Inferior parietal cortex (tissue), 1 donor: ENCODE results near the gene UTP15.

ENCODE experiments used
- DNase-seq: peaks from one replicate; pipeline ENCODE4 v3.0.0-alpha.2; 2016; ENCODE audit errors: extremely low spot score

Gene UTP15

DNA sequence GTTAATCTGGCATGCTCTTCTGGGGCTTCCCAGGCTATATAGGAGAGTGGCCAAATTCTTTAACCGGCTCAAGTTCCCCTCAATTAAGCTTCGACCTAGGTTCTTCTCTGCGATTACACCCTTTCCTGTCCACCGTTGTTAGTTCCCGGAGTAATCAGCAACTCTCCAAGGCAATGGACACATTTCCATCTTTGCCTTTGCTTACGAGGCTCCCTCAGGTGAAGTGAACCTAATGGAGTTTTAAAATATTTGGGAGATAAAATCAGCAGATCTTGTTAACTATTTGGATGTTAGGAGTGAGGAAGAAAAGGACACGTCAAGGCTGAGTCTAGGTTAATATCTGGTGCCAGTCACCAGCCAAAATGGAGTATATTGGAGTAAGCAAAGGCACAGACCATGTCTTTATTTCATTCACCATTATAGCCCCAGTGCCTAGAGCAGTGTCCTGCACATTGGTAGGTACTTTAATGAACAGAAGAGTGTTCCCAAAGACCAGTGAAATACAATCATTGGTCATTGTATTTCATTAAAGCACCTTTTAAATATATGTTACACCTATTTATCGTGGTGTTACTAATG lies 515 bp downstream of the UTP15 start:
- DNase-seq = no peak

DNA sequence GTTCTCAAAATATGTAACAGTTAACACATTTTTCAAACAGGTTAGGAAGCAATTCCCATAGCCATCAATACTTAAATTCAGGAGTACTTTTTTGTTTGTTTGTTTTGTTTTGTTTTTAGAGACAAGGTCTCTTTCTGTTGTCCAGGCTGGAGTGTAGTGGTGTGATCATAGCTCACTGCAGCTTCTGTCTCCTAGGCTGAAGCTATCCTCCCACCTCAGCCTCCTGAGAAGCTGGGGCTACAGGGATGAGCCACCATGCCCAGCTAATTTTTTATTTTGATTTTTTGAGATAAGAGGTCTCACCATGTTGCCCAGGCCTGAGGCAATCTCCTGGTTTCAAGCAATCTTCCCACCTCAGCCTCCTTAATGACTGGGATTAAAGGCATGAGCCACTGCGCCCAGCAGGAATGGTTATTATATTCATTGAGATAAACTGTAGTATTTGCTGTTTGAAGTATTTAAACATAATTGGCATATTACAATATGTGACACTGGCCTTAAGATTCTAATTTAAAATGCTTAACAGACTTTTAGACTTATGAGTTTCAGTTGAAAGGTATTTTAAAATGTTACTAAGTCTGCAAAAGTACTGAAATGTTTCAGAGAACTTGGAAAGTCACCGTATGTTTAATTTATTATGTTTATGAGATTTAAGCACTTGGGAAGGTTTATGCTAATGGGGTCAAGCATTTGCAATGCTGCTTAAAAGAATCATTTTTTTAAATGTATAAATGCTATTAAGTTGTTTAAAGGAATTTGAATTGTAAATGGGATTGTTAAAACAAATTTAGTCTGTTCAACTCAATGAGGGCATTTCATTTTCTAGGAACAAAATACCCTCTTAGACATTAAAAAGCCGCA lies 17.0 kb downstream of the UTP15 start:
- DNase-seq = no peak

DNA sequence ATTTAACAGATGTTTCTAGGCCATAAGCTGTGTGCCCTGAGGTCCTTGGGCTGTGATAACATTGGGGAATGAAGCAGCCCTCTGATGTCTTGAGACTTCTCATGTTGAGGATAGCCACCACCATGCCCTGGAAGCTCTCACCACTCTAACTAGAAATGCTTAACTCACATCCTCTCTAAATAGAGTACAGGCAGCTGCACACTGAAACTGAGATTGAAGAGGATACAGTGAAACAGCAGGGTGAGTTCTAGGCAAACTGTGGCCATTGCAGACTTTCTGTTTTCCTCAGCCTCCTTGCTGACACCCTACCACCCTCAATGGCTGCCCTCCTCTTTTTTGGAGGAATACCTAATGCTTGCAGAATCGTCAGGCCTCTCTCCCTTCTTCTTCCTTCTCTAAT lies 22.4 kb downstream of the UTP15 start:
- no peak for DNase-seq

DNA sequence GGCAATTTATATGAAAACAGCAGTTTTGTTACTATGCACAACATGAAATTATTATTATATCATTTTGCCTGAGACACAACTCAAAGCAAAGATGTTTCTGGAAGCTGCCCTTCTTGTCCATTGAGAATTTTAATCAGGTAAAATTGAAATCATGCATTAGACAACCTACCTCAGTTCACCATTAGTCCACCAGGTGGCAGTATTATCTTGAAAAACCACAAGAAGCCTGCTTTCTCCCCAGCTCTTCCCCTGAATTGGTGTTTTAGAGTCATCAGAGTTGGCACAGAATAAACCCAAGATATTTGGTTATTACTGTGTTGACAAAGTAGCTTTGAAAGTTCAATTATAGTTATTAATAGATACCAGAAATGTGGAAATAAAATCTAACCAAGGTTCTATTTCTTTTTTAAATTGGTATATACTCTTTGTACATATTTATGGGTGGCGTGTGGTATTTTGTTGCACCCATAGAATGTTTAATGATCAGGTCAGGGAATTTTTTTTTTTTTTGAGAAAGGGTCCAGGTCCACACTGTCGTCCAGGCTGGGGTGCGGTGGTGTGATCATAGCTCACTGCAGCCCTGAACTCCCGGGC lies 25.7 kb downstream of the UTP15 start:
- peak; percentile 92 for DNase-seq

DNA sequence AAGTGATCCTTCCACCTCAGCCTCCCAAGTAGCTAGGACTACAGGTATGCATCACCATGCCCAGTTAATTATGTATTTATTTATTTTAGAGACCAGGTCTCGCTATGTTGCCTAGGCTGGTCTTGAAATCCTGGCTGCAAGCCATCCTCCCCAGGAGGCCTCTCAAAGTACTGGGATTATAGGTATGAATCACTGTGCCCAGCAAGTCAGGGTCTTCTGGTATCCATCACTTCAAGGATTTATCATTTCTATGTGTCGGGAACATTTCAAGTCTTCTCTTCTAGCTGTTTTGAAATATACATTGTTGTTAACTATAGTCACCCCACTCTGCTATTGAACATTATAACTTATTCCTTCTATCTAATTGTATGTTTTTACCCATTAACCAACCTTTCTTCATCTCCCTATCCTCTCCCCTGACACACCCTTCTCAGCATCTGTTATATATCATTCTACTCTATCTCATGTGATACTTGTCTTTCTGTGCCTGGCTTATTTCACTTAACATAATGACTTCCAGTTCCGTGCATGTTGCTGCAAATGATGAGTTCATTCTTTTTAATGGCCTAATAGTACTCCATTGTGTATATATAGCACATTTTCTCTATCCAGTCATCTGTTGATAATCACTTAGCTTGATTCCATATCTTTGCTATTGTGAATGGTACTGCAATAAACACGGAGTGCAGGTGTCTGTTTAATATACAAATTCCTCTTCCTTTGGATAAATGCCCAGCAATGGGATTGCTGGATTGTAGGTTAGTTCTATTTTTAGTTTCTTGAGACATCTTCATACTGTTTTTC lies 26.4 kb downstream of the UTP15 start:
- DNase-seq = no peak

DNA sequence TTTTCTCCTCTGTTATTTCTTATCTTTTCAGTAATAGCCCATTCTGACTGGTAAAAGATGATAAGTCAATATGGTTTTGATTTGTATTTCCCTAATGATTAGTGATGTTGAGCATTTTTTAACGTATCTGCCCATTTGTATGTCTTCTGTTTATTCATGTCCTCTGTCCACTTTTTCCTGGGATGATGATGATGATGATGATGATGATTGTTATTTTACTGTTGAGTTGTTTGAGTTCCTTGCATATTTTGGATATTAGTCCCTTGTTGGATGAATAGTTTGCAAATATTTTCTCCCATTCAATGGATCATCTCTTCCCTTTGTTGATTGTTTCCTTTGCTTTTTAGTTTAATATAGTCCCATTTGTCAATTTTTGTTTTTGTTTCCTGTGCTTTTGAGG lies 27.0 kb downstream of the UTP15 start:
- no peak for DNase-seq

DNA sequence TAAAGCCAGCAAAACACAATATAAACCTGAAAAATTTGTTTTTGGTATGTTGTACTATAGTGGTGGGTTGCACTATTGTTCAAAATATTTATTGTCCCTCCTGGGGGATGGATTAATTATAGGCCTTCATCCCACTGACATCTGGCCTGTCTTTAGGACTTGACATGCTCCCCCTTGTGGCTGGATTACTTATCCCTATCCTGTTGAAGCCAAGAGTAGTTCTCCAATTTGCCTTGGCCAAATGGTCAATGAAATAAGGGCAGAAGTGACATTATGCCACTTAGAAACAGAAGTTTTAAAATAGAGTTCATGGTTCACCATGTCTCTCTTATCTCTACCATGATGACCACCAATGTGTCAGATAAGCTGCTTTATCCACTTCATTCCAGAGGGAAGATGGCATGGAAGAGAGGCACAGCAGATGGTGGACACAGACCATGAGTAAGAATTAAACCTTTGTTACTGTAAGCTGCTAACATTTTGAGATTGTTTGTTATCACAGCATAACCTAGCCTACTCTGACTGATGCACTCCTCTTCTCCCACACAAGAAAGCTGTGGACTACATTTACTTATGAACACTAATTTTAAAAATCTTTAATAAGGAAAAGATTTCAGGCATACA lies 31.3 kb downstream of the UTP15 start:
- no peak for DNase-seq

DNA sequence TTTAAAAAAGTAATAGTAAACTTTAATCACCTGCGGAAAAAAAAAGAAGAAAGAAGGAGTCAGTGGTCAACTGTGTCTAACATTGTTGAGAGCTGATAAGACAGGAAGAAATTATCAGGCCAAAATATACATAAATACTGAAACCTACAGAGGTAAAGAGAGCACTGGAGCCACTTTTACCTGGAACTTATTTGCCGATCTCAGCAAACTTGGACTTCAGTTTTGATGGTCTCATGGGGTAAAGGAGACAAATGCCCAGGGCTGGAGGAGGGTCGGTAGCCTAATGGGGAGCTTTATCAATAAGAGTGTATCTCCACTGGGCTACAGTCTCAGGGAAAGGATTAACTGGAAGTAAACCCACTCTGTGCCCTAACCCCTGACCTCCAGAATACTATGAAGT lies 33.8 kb downstream of the UTP15 start:
- no peak for DNase-seq

DNA sequence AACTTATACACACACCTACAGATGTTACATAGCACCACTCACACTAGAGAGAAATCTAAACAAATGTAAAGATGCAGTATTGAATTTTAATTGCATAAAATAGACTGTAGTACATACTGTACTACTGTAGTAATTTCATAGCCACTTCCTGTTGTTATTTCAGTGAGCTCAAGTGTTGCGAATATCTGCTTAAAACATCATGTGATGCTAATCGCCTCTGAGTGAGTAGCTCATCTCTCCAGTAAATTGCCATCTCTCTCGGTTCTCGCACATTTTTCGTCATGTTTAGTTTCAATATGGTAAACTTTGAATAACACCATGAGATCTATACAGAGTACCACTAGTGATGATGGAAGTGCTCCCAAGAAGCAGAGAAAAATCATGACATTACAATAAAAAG lies 38.5 kb downstream of the UTP15 start:
- no peak for DNase-seq

DNA sequence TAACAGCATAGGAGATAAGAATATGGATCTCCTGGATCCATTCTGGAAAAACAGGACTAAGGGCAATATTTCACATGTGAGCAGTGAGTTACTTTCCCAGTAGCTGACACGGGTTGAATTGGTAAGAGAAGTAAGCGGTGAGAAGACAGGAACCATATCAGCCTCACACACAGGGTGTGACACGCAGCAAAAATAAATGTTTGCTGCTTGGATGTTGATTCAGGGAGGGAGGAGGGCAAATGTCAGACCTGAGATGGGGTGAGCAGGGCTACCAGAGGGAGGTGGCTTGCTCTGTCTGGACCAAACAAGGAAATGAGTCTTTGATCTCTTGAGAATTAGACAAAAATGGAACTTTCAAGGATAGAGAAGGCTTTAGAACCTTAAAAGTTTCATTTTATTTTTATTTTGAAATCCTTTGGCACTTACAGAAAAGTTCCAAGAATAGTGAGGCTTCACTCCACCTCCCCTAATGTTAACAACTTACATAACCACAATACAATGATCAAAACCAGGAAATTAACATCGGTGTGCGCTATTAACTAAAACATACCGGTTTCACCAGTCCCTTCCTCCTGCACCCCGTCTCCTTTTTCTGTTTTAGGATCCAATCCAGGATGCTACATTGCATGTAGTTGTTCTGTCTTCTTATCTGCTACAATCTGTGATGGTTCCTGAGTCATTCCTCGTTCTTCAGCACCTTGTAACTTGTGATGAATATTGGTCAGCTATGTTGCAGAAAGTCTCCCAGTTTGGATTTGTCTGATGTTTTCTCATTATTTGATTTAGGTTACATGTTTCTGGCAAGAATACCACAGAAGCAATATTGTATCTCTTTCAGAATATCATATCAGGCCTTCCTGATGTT lies 39.9 kb downstream of the UTP15 start:
- DNase-seq = no peak

DNA sequence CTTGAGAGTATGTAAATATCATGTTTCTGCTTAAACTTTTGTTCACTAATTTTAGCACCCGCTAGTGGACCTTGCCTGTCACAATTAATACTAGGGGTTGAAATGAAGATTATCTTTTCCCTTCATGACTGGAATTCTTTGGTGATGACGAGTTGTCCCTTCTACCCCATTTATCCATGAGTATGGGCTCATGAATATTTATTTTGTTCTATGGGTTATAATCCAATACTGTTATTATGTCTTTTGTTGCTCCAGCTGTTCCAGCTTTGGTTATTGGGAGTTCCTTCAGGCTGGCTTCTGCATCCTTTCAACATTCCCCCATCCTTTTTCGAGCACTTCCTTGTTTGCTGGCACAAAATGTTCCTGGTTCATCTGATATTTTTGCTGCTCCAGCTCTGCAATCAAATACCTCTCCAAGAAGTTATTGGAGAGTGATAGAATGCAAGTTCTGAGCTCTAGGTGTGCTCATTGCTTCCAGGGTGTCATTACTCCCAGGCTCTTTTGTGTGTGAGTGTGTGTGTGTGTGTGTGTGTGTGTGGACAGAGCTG lies 40.7 kb downstream of the UTP15 start:
- DNase-seq = no peak

DNA sequence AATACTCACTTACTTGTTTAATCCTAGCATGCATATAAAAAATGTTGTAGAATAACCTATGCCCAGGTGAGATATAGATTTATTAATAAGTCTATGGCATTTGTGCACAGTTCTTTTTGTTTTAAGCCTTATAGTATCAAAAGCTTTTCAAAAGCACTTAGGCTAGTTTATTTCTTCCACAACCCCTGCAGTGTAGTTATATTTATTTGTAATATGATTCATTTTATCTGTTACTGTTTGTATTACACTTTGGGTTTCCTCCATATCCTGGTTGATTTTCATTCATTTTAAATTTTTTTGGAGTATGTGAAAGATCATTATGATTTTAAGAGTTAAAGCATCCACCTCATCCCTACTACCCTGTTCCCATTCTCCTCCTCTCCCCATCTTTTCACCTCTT lies 41.7 kb downstream of the UTP15 start:
- DNase-seq = no peak

DNA sequence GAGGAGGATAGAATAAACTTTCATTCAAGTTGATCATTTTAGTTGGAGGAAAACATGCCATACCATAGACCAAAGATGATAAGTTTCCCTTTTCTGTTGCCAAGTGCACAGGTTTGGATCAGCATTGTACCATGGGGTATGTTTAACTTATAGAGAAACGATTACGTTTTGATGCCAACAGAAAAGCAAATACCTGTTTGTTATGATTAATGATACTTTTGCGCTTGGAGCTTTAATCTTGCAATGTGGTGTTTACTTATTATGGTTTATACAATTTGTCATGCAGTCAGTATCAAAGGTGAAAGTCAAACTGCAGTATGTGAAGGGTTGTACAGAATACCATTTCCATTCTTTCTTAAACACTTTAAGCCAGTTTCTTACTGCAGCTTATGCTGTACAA lies 47.3 kb downstream of the UTP15 start:
- no peak for DNase-seq

DNA sequence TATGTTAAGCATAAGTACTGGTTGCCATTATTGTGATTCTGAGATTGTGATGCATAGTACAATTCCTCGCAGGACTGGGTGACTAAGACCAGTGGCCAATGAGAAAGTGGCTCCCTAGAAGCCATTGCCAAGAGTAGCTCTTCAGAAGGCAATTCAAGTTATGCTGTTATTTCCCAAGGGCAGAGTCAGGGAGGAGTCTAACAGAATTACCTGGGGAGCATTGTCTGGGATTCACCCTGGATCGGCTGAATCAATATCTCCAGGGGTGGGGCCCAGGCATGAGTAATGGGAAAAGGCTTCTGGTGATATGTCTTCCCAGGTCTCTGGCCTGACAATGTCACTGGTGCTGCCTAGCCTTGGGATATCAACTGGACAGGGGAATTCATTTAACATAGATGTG lies 49.5 kb downstream of the UTP15 start:
- no peak for DNase-seq

DNA sequence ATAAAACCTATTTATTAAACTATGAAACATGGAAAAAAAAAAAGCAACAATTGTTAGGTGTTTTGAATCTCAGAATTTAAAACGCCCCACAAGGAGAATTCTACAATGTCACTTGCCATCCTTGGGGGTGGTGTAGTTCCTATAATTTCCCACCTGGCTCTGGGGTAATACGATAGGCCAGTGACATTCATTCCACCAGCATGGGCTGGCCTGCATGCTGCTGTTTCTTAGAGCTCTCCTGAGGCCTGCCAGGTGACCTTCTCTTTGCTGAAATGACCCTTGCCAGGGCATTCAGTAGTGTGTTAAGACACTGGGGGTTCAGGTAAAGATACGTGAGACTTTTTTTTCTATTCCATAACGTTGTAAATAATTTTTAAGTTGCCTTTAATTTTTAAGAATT lies 50.4 kb downstream of the UTP15 start:
- DNase-seq = no peak

DNA sequence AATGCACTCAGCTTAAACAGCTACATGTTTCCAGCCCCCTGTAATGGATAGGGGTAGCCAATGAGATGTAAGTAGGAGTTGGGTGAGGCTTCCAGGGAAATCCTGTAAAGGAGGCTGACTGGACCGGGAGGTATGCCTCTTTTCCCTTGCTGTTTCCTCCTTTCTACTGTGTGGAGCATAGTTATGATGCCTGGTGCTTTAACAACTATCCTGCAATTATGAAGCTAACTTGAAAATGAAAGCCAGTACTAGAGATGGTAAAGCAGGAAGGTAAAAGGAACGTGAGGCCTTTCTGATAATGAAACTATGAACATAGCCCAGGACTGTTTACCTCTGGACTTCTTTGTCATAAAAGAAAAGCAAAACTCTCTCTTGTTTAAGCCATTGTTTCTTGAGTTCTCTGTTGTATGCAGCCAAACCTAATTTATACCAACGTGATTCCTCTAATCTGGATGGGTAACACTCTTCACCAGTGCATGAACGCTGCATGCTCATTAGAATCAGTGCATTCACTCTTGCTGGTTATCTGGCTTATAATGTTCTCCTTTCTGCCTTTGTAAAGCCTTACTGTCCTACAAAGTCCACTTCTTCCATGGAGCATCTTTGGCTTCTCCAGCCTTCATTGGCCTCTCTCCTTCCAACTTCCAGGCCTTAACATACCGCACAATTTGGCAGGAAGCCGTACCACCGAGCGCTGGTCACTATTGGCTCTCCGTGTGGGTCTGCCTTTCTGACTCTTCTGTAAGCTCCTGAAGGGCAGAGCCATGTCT lies 52.2 kb downstream of the UTP15 start:
- no peak for DNase-seq

DNA sequence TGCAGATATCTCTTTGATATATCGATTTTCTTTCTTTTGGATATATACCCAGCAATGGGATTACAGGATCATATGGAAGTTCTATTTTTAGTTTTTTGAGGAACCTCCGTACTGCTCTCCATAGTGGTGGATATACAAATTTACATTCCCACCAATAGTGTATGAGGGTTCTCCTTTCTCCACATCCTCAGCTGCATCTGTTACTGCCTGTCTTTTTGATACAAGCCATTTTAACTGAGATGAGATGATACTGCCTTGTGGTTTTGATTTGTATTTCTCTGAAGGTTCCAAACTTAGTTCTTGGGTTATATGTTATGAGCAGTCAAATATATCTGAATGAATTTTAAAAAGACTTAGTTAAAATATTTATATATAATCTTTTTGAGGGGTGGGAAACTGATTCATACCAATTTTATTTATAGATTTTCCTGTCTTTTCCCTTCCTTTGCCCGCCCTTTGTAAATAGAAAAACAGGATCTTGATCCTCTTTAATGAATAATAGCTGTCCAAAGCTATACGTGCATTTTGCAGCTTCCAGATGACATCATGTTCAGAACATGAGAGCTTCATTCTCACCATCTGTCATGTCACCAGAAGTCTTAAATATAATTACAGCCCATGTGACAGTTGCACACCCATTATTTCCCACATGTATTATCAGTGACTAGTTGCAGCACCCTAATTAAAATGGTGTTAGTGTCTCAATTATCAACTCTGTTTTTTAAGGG lies 54.2 kb downstream of the UTP15 start:
- DNase-seq = no peak

DNA sequence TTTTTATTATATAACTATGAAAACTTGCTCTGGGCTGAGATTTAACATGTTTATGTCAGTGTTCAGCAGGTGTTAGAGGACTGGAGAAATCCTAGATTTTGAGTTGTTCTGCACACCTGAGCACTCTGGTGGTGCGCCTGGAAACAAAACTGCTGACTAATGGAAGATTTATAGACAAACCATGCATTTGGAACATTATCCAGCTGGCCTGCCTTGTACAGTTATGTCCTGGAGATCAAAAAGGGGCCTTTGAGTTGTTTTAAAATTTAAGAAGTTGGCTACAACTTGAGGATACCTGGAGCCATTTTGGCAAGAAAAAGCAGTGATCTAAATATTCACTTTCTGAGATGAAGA lies 54.8 kb downstream of the UTP15 start:
- no peak for DNase-seq

DNA sequence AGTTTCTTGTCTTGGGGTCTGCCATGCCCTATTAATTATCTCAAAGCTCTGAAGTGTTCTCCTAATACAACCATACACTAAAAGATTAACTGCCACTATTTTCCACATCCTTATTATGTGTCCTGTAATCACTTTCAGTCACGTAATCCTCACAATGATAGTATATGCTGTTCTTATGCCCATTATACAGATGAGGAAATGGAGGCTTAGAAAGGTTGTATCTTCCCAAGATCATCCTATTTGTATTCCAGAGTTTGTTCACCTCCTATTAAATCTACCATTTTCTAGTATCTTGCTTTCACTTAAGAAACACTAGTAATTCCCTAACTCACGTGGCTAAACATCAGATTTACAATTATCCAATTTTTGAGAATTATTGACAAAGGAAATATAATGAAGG lies 57.5 kb downstream of the UTP15 start:
- DNase-seq = no peak
